Fibroblast of mammary gland (primary cell): Measurements from ENCODE around the gene DCUN1D2.

Experiments used
- DNase-seq: peaks from one replicate; pipeline ENCODE4 v3.0.0-alpha.2; 2010; ENCODE audit warnings: low read depth
- H3K4me3 ChIP-seq: 2 replicates; pipeline ENCODE4 v1.5.1; 2011; ENCODE audit warnings: low read depth, mild to moderate bottlenecking, low read length, moderate library complexity; ENCODE audit not compliant: control insufficient read depth
- CTCF ChIP-seq: conservative IDR thresholded peaks from 2 replicates; pipeline ENCODE4 v1.5.1; 2011; ENCODE audit warnings: low read depth, low read length, inconsistent platforms; ENCODE audit not compliant: control insufficient read depth, insufficient read depth

The DCUN1D2 gene

GRCh38 chr13:113447596-113447995 is 42.9 kb downstream of the DCUN1D2 start:
- no peak overlapping the region for H3K4me3 ChIP-seq
- no peak for TF ChIP-seq CTCF
- DNase-seq = no peak

- no peak for TF ChIP-seq CTCF
- no peak for DNase-seq
- H3K4me3 ChIP-seq = no peak overlapping the region
Measured at GRCh38 chr13:113446488-113446854, 44.0 kb downstream of the DCUN1D2 start.

- no peak for TF ChIP-seq CTCF
- H3K4me3 ChIP-seq = no peak overlapping the region
- DNase-seq = no peak
Measured at GRCh38 chr13:113445791-113446487, 44.6 kb downstream of the DCUN1D2 start.

- no peak for DNase-seq
- no peak overlapping the region for H3K4me3 ChIP-seq
- TF ChIP-seq CTCF = no peak
Measured at GRCh38 chr13:113443991-113444390, 46.5 kb downstream of the DCUN1D2 start.

GRCh38 chr13:113442985-113443362 is 47.5 kb downstream of the DCUN1D2 start:
- no peak for TF ChIP-seq CTCF
- DNase-seq = no peak
- no peak overlapping the region for H3K4me3 ChIP-seq

GRCh38 chr13:113442354-113442984 is 48.0 kb downstream of the DCUN1D2 start:
- TF ChIP-seq CTCF = no peak
- DNase-seq = no peak
- H3K4me3 ChIP-seq = no peak overlapping the region
